A673 (cell line): ENCODE data around the gene CHEK2.

Source experiments
- CTCF ChIP-seq: fragments of 300-800, 200-600 bp; sonication (generic); conservative IDR thresholded peaks from 2 replicates; pipeline ENCODE4 v1.5.1; 2017; ENCODE audit warnings: low read depth, mild to moderate bottlenecking, antibody characterized with exemption, low read length, moderate library complexity, mixed read lengths
- EZH2 ChIP-seq: fragments of 200-600 bp; sonication (generic); IDR thresholded peaks from 2 replicates; pipeline ENCODE4 v1.6.1; 2017; ENCODE audit warnings: borderline replicate concordance, low read depth, mild to moderate bottlenecking, mixed read lengths, antibody characterized with exemption, low read length; ENCODE audit not compliant: poor library complexity, severe bottlenecking

DNA sequence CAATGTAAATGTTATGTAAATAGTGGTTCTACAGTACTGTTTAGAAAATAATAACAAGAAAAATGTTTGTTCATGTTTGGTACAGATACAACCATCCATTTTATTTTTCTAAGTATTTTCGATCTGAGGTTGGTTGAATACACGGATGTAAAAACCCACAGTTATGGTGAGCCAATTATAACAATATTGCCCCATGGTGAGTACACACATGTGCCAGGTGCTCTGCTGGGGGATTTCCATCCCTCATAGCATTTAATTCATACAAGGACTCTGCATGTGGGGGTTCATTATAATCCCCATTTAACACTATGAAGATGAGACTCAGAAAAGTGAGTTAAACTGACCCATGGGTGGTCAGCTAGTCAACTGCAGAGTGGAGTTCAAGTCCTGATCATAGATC is 38.7 kb downstream of the CHEK2 start:
- TF ChIP-seq CTCF (no peak), EZH2 (no peak)
